Lung (tissue), 12 donors: Measurements from ENCODE around the gene RAI1. TPM values are rescaled to one million over a fixed set of nuclear protein-coding genes. Genes with fewer than 3 reads are reported as not detected.

Experiments
- ATAC-seq: fragments of 200-7000 bp; cut with Tn5 transposase; one replicate; pipeline ENCODE4 v1.9.1; 2020; ENCODE audit warnings: moderate number of reproducible peaks; ENCODE audit not compliant: insufficient read depth, low FRiP score
- DNase-seq, 3 donors: peaks; one replicate each; pipeline ENCODE4 v3.0.0-alpha.2; 2013 to 2017
- H3K27ac ChIP-seq, 2 donors: one replicate each; pipeline ENCODE4 v1.5.1; 2013; ENCODE audit warnings: mild to moderate bottlenecking in 2 of 2, moderate library complexity in 2 of 2, control low read depth in 1 of 2, inconsistent platforms in 1 of 2, low read depth in 1 of 2, low read length in 1 of 2
- H3K27me3 ChIP-seq, 3 donors: one replicate each; pipeline ENCODE4 v1.5.1; 2013; ENCODE audit warnings: low read length in 2 of 3; ENCODE audit not compliant: control insufficient read depth in 3 of 3, insufficient read depth in 3 of 3
- H3K36me3 ChIP-seq, 4 donors: one replicate each; pipeline ENCODE4 v1.5.1; 2013; ENCODE audit warnings: low read length in 4 of 4, mild to moderate bottlenecking in 1 of 4, moderate library complexity in 1 of 4; ENCODE audit not compliant: control insufficient read depth in 4 of 4, insufficient read depth in 4 of 4
- H3K4me1 ChIP-seq, 5 donors: one replicate each; pipeline ENCODE4 v1.5.1; 2013; ENCODE audit warnings: low read length in 5 of 5, mild to moderate bottlenecking in 2 of 5, moderate library complexity in 1 of 5; ENCODE audit not compliant: control insufficient read depth in 5 of 5, insufficient read depth in 5 of 5
- H3K4me3 ChIP-seq: one replicate; pipeline ENCODE4 v1.5.1; 2013; ENCODE audit warnings: mild to moderate bottlenecking, control low read depth, moderate library complexity
- H3K9ac ChIP-seq, 2 donors: one replicate each; pipeline ENCODE4 v1.5.1; 2013; ENCODE audit warnings: low read length in 2 of 2, control low read depth in 1 of 2; ENCODE audit not compliant: insufficient read depth in 1 of 2
- H3K9me3 ChIP-seq, 4 donors: one replicate each; pipeline ENCODE4 v1.5.1; 2013; ENCODE audit warnings: low read length in 3 of 4, mild to moderate bottlenecking in 1 of 4, moderate library complexity in 1 of 4; ENCODE audit not compliant: control insufficient read depth in 4 of 4, insufficient read depth in 3 of 4
- WGBS, 2 donors: extraction: QIAGEN DNeasy Blood & Tissue Kit; methylation state at CpG; one replicate each; pipeline ENCODE4 v1.1.7; 2013; 5-methylcytosine and 5-hydroxymethylcytosine counted together
- polyA plus RNA-seq, 2 donors: library from polyadenylated mRNA; stranded (reverse); fragments of 200-250 nt; gene quantifications; one replicate each; pipeline ENCODE4 v1.2.1, GENCODE V29; 2013
- total RNA-seq, 2 donors: library from RNA; depleted of rRNA in 1 of 2; stranded (reverse); fragments of >200 nt in 1 of 2; gene quantifications; one replicate each; pipeline ENCODE4 v1.2.1, GENCODE V29; 2014 to 2021
- TF ChIP-seq, protein P1 (sequence below): IDR thresholded peaks from 2 replicates; pipeline ENCODE4 v1.5.1; 2012; ENCODE audit warnings: mild to moderate bottlenecking; ENCODE audit errors: control extremely low read depth, extremely low read depth
- donor health status: control.
- donor health status: control.
- donor health status: Bipolar disorder and iron deficiency.
- donor health status: healthy.
- donor health status: DM: yes; HTN: yes; CAD: no.

The RAI1 gene
- total and polyA plus RNA-seq, 4 donors, result 14.5 to 44.4 (median 28.3) TPM

DNA sequence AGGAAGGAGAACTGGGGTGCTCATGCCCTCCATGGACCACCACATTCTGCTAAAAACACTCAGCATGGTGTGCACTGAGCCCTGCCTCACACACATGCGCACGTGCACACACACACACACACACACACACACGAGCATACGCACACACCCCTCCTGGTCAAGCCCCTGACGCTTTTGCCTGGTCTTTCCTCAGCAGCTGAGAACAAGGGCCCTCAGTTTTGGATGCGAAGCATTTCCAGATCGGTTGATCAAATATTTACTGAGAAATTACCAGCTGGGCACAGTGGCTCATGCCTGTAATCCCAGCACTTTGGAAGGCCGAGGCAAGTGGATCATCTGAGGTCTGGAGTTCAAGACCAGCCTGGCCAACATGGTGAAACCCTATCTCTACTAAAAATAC is 20.1 kb upstream of the RAI1 start:
- peaks cover 0 to 10% (median 5%) of the 10 kb centered on the region in 5 donors for H3K4me1 ChIP-seq
- no peak overlapping the region for H3K27ac ChIP-seq
- H3K4me3 ChIP-seq, result no peak overlapping the region
- 69 to 86% methylated on average over 8 of the region's 8 CpGs for whole genome bisulfite sequencing, 2 donors
- H3K36me3 ChIP-seq, result no peaks in the 10 kb centered on the region
- ATAC-seq (no peak), DNase-seq (peak in 1 of 3 donors; percentile 46)
- TF ChIP-seq, protein P1, sequence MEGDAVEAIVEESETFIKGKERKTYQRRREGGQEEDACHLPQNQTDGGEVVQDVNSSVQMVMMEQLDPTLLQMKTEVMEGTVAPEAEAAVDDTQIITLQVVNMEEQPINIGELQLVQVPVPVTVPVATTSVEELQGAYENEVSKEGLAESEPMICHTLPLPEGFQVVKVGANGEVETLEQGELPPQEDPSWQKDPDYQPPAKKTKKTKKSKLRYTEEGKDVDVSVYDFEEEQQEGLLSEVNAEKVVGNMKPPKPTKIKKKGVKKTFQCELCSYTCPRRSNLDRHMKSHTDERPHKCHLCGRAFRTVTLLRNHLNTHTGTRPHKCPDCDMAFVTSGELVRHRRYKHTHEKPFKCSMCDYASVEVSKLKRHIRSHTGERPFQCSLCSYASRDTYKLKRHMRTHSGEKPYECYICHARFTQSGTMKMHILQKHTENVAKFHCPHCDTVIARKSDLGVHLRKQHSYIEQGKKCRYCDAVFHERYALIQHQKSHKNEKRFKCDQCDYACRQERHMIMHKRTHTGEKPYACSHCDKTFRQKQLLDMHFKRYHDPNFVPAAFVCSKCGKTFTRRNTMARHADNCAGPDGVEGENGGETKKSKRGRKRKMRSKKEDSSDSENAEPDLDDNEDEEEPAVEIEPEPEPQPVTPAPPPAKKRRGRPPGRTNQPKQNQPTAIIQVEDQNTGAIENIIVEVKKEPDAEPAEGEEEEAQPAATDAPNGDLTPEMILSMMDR, result no peak
- H3K9ac ChIP-seq, result no peak overlapping the region
- no peaks in the 10 kb centered on the region for H3K27me3 ChIP-seq
- peaks cover 0 to 15% (median 7%) of the 10 kb centered on the region in 4 donors for H3K9me3 ChIP-seq

DNA sequence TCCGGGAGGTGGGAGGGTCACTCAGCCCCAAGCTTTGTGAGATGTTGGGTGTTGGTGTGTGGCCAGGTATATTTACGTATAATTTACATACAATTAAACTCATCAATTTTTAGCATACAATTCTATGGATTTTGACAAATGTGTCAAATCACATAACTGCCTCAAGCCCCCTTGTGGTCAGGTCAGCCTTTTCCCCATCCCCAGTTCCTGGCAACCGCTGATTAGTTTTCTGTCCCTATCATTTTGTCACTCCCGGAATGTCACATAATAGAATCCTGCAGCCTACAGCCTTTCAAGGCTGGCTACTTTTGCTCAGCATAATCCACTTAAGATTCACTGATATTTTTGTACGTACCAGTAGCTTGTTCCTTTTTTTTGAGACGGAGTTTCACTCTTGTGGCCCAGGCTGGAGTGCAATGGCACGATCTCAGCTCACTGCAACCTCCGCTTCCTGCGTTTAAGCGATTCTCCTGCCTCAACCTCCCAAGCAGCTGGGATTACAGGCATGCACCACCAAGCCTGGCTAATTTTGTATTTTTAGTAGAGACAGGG is 19.3 kb upstream of the RAI1 start:
- Histone ChIP-seq H3K4me3 (no peak overlapping the region), H3K4me1 (peaks cover 0 to 13% (median 5%) of the 10 kb centered on the region in 5 donors)
- ATAC-seq, result no peak

DNA sequence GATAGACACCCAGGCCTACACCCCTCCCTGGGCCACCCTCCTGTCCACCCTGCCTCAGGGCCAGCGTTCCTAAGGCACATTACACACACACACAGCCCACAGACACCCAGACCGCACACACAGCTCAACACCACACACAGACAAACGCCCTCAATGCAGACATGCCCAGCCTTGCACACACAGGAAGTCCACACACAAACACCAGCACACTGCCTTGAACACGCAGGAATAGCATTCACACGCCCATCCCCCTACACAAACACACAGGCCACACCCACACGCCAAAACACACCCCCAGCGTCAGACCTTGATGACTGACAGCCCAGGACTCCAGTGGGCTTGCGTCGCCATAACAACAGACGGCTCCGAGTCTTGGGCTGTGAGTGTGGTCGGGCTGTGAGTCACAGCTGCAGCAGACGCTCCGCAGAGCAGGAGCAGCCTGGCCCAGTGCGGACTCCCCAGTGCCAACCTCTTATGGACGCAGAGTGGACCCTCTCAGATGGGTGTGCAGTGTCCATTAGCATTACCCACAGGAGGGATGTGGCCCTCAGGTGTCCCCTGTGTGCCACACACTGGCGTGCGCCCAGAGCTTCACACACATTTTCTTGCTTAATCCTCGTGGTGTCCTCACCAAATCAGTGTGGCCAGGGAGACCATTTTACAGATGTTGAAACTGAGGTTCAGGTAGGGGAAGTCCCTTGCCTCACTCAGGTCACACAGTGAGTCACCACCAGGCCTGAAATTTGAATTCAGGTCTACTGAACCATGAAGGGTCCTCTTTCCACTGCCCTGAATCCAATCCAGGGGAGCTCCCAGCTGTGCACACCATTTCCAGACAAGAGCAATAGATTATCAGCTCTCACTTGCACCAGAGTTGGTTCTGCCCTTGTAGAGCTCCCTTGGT is 17.8 kb upstream of the RAI1 start:
- ATAC-seq, result peak; percentile 64
- H3K9me3 ChIP-seq, result peaks cover 0 to 8% (median 4%) of the 10 kb centered on the region in 4 donors
- H3K4me1 ChIP-seq, result peaks cover 0 to 13% (median 5%) of the 10 kb centered on the region in 5 donors
- peak; percentile 83 to 86 (median 85) for DNase-seq
- TF ChIP-seq, protein P1, result no peak
- no peaks in the 10 kb centered on the region for H3K36me3 ChIP-seq
- no peak overlapping the region for H3K27ac ChIP-seq
- 28 to 38% methylated on average over 19 of the region's 19 CpGs for WGBS, 2 donors
- H3K4me3 ChIP-seq, result no peak overlapping the region
- no peaks in the 10 kb centered on the region for H3K27me3 ChIP-seq
- no peak overlapping the region for H3K9ac ChIP-seq

More for the DNA sequence above, 19.3 kb upstream of the RAI1 start:
- Histone ChIP-seq H3K9me3 (peaks cover 0 to 15% (median 7%) of the 10 kb centered on the region in 4 donors), H3K36me3 (no peaks in the 10 kb centered on the region), H3K9ac (no peak overlapping the region), H3K27ac (no peak overlapping the region), H3K27me3 (no peaks in the 10 kb centered on the region)
- 73 to 83% methylated on average over 10 of the region's 10 CpGs for WGBS, 2 donors
- TF ChIP-seq, protein P1, result no peak
- DNase-seq, result no peak
